ENCODE data around the gene ACSF3.
"Not testable (repeated sequence)": the region's sequence is repeated elsewhere in the genome, so short reads cannot be mapped to it uniquely, and the experiment has no call there.

ACSF3 gene

GRCh38 chr16:89073346-89074071, 20.1 kb upstream of the ACSF3 start:
- no peak for DNase-seq (ENCODE audit: low read depth)
- H3K4me3 ChIP-seq (ENCODE audit: low read depth, low read length): no peak overlapping the region
- TF ChIP-seq CTCF (IDR thresholded peaks at IDR 0.05; ENCODE audit: control insufficient read depth, extremely low read depth, insufficient read depth): no peak

- not testable (repeated sequence) for DNase-seq (ENCODE audit: low read depth); H3K4me3 ChIP-seq (ENCODE audit: low read depth, low read length)
These were observed 19.5 kb upstream of the ACSF3 start for GRCh38 chr16:89074072-89074674.

- DNase-seq (ENCODE audit: low read depth): no peak
- H3K4me3 ChIP-seq (ENCODE audit: low read depth, low read length): no peak overlapping the region
- no peak for TF ChIP-seq CTCF (IDR thresholded peaks at IDR 0.05; ENCODE audit: control insufficient read depth, extremely low read depth, insufficient read depth)
These were observed 18.6 kb upstream of the ACSF3 start for GRCh38 chr16:89074803-89075688.

- DNase-seq (ENCODE audit: low read depth): no peak
- H3K4me3 ChIP-seq (ENCODE audit: low read depth, low read length): no peak overlapping the region
- no peak for TF ChIP-seq CTCF (IDR thresholded peaks at IDR 0.05; ENCODE audit: control insufficient read depth, extremely low read depth, insufficient read depth)
These were observed 17.5 kb upstream of the ACSF3 start for GRCh38 chr16:89076159-89076558.

GRCh38 chr16:89077076-89077475, 16.6 kb upstream of the ACSF3 start:
- no peak for DNase-seq (ENCODE audit: low read depth)
- TF ChIP-seq CTCF (IDR thresholded peaks at IDR 0.05; ENCODE audit: control insufficient read depth, extremely low read depth, insufficient read depth): no peak
- H3K4me3 ChIP-seq (ENCODE audit: low read depth, low read length): no peak overlapping the region

GRCh38 chr16:89078172-89078571, 15.5 kb upstream of the ACSF3 start:
- no peak overlapping the region for H3K4me3 ChIP-seq (ENCODE audit: low read depth, low read length)
- DNase-seq (ENCODE audit: low read depth): no peak
- no peak for TF ChIP-seq CTCF (IDR thresholded peaks at IDR 0.05; ENCODE audit: control insufficient read depth, extremely low read depth, insufficient read depth)

GRCh38 chr16:89079434-89079980, 14.1 kb upstream of the ACSF3 start:
- no peak for TF ChIP-seq CTCF (IDR thresholded peaks at IDR 0.05; ENCODE audit: control insufficient read depth, extremely low read depth, insufficient read depth)
- H3K4me3 ChIP-seq (ENCODE audit: low read depth, low read length): no peak overlapping the region
- DNase-seq (ENCODE audit: low read depth): no peak
